Testis (tissue), 2 donors: ENCODE results near the gene NLRP1.

ENCODE experiments used
- CTCF ChIP-seq, 3 experiments: fragments of 450-650 bp in 2 of 3; fragments of 200-600 bp in 1 of 3; sonication (generic) in 1 of 3; IDR thresholded peaks; one replicate each; pipeline ENCODE4 v1.5.1; 2016 to 2019; ENCODE audit warnings: antibody characterized with exemption in 3 of 3, mild to moderate bottlenecking in 2 of 3, moderate library complexity in 1 of 3
- POLR2A ChIP-seq: fragments of 450-650 bp; IDR thresholded peaks from one replicate; pipeline ENCODE4 v1.6.1; 2017; ENCODE audit warnings: antibody characterized with exemption, mild to moderate bottlenecking, moderate library complexity

GRCh38 chr17:5585287-5585794, 1.0 kb upstream of the NLRP1 start:
- TF ChIP-seq POLR2A (no peak), CTCF (IDR thresholded peaks at IDR 0.05) (no peak)
